Thymus (tissue), 11 donors: ENCODE results near the gene EXOC1L. TPM values are rescaled to one million over a fixed set of nuclear protein-coding genes. Genes with fewer than 3 reads are reported as not detected.
A peak's percentile ranks its signal among the peaks of the same experiment; 100 is the strongest.

Experiments used
- DNase-seq, 9 donors: peaks; one replicate each; pipeline ENCODE4 v3.0.0-alpha.2; 2013; ENCODE audit warnings: low spot score in 9 of 9, low read depth in 6 of 9, missing footprints in 1 of 9
- H3K27ac ChIP-seq, 2 donors: one replicate each; pipeline ENCODE4 v1.5.1; 2013; ENCODE audit warnings: control low read depth in 1 of 2, low read depth in 1 of 2, low read length in 1 of 2, mild to moderate bottlenecking in 1 of 2, moderate library complexity in 1 of 2
- H3K27me3 ChIP-seq, 2 donors: one replicate each; pipeline ENCODE4 v1.5.1; 2013; ENCODE audit warnings: low read length in 1 of 2; ENCODE audit not compliant: control insufficient read depth in 2 of 2, insufficient read depth in 1 of 2
- H3K36me3 ChIP-seq, 2 donors: one replicate each; pipeline ENCODE4 v1.5.1; 2013; ENCODE audit warnings: low read length in 1 of 2, mild to moderate bottlenecking in 1 of 2, moderate library complexity in 1 of 2; ENCODE audit not compliant: control insufficient read depth in 2 of 2, insufficient read depth in 2 of 2
- H3K4me1 ChIP-seq, 2 donors: one replicate each; pipeline ENCODE4 v1.5.1; 2013; ENCODE audit warnings: low read length in 2 of 2; ENCODE audit not compliant: control insufficient read depth in 2 of 2, insufficient read depth in 2 of 2
- H3K4me3 ChIP-seq, 2 donors: one replicate each; pipeline ENCODE4 v1.5.1; 2013; ENCODE audit warnings: low read length in 2 of 2, control low read depth in 1 of 2, mild to moderate bottlenecking in 1 of 2
- H3K9me3 ChIP-seq, 2 donors: one replicate each; pipeline ENCODE4 v1.5.1; 2013; ENCODE audit warnings: low read length in 1 of 2, mild to moderate bottlenecking in 1 of 2; ENCODE audit not compliant: control insufficient read depth in 2 of 2, insufficient read depth in 1 of 2
- WGBS: extraction: QIAGEN DNeasy Blood & Tissue Kit; methylation state at CpG from one replicate; pipeline ENCODE4 v1.1.7; 2013; 5-methylcytosine and 5-hydroxymethylcytosine counted together
- polyA plus RNA-seq: library from polyadenylated mRNA; stranded (reverse); fragments of 200-250 nt; gene quantifications from one replicate; pipeline ENCODE4 v1.2.3, GENCODE V29; 2013
- total RNA-seq: library from RNA; stranded (reverse); fragments of 120-200 nt; gene quantifications from one replicate; pipeline ENCODE4 v1.2.4, GENCODE V29; 2013
- donor health status: healthy.

EXOC1L gene
- total and polyA plus RNA-seq, 2 donors, result not detected

GRCh38 chr4:55866290-55866907 lies 46.8 kb downstream of the EXOC1L start:
- no peaks in the 10 kb centered on the region for H3K27me3 ChIP-seq
- peaks cover 12 to 37% of the 10 kb centered on the region in 2 donors for H3K36me3 ChIP-seq
- H3K9me3 ChIP-seq, result no peaks in the 10 kb centered on the region
- H3K27ac ChIP-seq, result no peak overlapping the region
- WGBS, result 67% methylated on average over 2 of the region's 2 CpGs
- H3K4me3 ChIP-seq, result no peak overlapping the region
- no peaks in the 10 kb centered on the region for H3K4me1 ChIP-seq
- no peak for DNase-seq

- Histone ChIP-seq H3K36me3 (peaks cover 17 to 42% of the 10 kb centered on the region in 2 donors), H3K9me3 (no peaks in the 10 kb centered on the region), H3K4me3 (no peak overlapping the region), H3K27me3 (no peaks in the 10 kb centered on the region), H3K4me1 (no peaks in the 10 kb centered on the region), H3K27ac (no peak overlapping the region)
- peak in 3 of 9 donors; percentile 25 to 64 (median 26) for DNase-seq
- WGBS, result 20% methylated on average over 4 of the region's 4 CpGs
Measured at GRCh38 chr4:55866973-55867574, 47.5 kb downstream of the EXOC1L start.

GRCh38 chr4:55868581-55869090 lies 49.0 kb downstream of the EXOC1L start:
- DNase-seq, result no peak
- 95% methylated on average over 1 of the region's 1 CpG for WGBS
- H3K36me3 ChIP-seq, result peaks cover 14 to 37% of the 10 kb centered on the region in 2 donors

GRCh38 chr4:55871299-55871800 lies 51.8 kb downstream of the EXOC1L start:
- Histone ChIP-seq H3K4me3 (no peak overlapping the region), H3K9me3 (no peaks in the 10 kb centered on the region), H3K27ac (no peak overlapping the region), H3K4me1 (no peaks in the 10 kb centered on the region), H3K27me3 (no peaks in the 10 kb centered on the region), H3K36me3 (peaks cover 14 to 37% of the 10 kb centered on the region in 2 donors)
- DNase-seq, result no peak
- 76% methylated on average over 5 of the region's 5 CpGs for WGBS

More at GRCh38 chr4:55868581-55869090, 49.0 kb downstream of the EXOC1L start:
- H3K4me1 ChIP-seq, result no peaks in the 10 kb centered on the region
- no peaks in the 10 kb centered on the region for H3K27me3 ChIP-seq
- no peak overlapping the region for H3K4me3 ChIP-seq
- H3K27ac ChIP-seq, result no peak overlapping the region
- no peaks in the 10 kb centered on the region for H3K9me3 ChIP-seq

- Histone ChIP-seq H3K36me3 (peaks cover 14 to 42% of the 10 kb centered on the region in 2 donors), H3K27me3 (no peaks in the 10 kb centered on the region), H3K27ac (no peak overlapping the region), H3K4me1 (no peaks in the 10 kb centered on the region), H3K9me3 (no peaks in the 10 kb centered on the region), H3K4me3 (no peak overlapping the region)
- no peak for DNase-seq
Measured at GRCh38 chr4:55874831-55875230, 55.2 kb downstream of the EXOC1L start.

GRCh38 chr4:55876387-55876786 lies 56.8 kb downstream of the EXOC1L start:
- Histone ChIP-seq H3K4me3 (no peak overlapping the region), H3K36me3 (peaks cover 13 to 37% of the 10 kb centered on the region in 2 donors), H3K27ac (no peak overlapping the region), H3K4me1 (no peaks in the 10 kb centered on the region), H3K9me3 (no peaks in the 10 kb centered on the region), H3K27me3 (no peaks in the 10 kb centered on the region)
- no peak for DNase-seq

GRCh38 chr4:55879224-55879623 lies 59.6 kb downstream of the EXOC1L start:
- Histone ChIP-seq H3K27me3 (no peaks in the 10 kb centered on the region), H3K4me1 (no peaks in the 10 kb centered on the region), H3K36me3 (peaks cover 15 to 38% of the 10 kb centered on the region in 2 donors), H3K9me3 (no peaks in the 10 kb centered on the region), H3K4me3 (no peak overlapping the region), H3K27ac (no peak overlapping the region)
- WGBS, result 95% methylated on average over 3 of the region's 3 CpGs
- no peak for DNase-seq

- no peak for DNase-seq
- WGBS, result 97% methylated on average over 3 of the region's 3 CpGs
- Histone ChIP-seq H3K4me1 (no peaks in the 10 kb centered on the region), H3K4me3 (no peak overlapping the region), H3K36me3 (peaks cover 15 to 33% of the 10 kb centered on the region in 2 donors), H3K9me3 (no peaks in the 10 kb centered on the region), H3K27ac (no peak overlapping the region), H3K27me3 (no peaks in the 10 kb centered on the region)
Measured at GRCh38 chr4:55880652-55881280, 61.2 kb downstream of the EXOC1L start.
